ENCODE measurements around the gene NCOA1.

The NCOA1 gene

GRCh38 chr2:24730481-24730880 is 239.4 kb downstream of the NCOA1 start:
- DNase-seq (ENCODE audit: low read depth in 1 of 2, low spot score in 1 of 2): no peak

- no peak for DNase-seq (ENCODE audit: low read depth in 1 of 2, low spot score in 1 of 2)
These were observed 240.0 kb downstream of the NCOA1 start for GRCh38 chr2:24731040-24731439.

DNA sequence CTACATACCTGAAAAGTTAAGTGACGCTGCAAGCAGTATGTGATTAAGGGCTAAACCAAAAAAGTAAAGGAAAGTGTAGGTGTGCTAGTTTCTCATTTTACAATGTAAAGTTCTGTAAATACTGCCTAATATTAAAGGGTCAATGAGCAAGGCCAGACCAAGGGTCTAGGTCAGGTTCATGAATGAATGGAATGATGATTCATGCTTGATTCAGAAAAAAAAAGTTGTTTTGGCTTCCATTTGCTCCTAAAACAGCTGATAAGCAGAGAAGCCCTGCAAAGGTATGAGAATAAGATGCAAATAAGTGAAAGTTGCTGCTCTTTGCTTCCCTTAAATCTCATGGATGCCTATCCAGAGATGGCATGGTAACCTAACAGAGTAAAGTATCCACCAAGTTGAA is 240.9 kb downstream of the NCOA1 start:
- no peak for DNase-seq (ENCODE audit: low read depth in 1 of 2, low spot score in 1 of 2)

DNA sequence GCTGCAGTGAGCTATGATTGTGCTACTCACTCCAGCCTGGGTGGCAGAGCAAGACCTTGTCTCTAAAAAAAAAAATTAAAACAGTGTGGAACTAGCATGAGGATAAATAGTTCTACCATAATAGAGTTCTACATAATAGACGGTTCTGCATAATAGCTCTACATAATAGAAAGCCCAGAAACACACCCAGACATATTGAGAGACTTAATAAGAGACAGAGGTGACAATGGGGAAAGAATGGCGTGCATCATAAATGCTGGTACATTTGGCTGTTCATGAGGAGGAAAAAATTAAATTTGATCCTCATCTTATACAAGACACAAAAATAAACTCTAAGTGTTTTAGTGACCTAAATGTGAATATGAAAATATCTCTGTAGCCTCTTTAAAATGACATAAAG is 243.7 kb downstream of the NCOA1 start:
- no peak for DNase-seq (ENCODE audit: low read depth in 1 of 2, low spot score in 1 of 2)

- DNase-seq (ENCODE audit: low read depth in 1 of 2, low spot score in 1 of 2): no peak
These were observed 248.4 kb downstream of the NCOA1 start for GRCh38 chr2:24739354-24740025.

- DNase-seq (ENCODE audit: low read depth in 1 of 2, low spot score in 1 of 2): no peak
These were observed 249.1 kb downstream of the NCOA1 start for GRCh38 chr2:24740142-24740541.

GRCh38 chr2:24742730-24743129 is 251.7 kb downstream of the NCOA1 start:
- no peak for DNase-seq (ENCODE audit: low read depth in 1 of 2, low spot score in 1 of 2)

DNA sequence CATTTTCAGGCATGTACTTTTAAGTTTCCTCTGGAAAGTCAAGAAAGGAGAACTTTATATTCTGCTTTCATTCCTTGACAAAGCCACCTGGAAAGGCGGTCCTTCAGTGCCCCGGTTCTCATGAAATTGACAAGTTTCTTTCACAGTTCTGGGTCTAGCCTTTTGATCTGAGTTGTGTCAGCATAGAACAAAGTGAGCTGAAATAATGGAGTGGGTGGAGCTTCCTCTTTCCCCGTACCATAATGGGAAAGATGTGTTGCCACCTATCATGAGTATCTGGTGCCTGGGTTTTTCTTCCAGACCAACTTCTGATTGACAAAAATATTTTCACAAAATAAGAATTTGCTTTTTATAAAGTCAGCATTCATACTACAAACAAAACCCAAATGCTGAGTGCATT is 252.9 kb downstream of the NCOA1 start:
- no peak for DNase-seq (ENCODE audit: low read depth in 1 of 2, low spot score in 1 of 2)

DNA sequence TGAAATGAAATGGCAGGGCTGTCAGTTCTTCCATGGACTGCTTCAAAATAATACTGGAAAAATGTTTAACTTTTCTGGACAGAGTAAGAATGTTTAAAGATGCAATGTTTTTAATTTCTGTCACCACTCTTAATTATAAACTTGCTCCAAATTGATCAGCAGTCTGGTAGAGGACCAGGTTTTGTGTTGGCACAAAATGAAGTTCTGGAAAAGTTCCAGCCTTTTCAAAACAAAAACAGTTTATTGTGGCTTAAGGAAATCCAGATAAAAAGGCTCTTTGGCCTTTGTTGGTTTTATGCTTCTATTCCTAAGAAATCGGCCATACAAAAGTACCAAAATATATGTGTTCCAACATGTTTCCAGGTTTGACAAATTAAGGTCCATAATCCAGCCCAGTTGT is 253.3 kb downstream of the NCOA1 start:
- no peak for DNase-seq (ENCODE audit: low read depth in 1 of 2, low spot score in 1 of 2)

DNA sequence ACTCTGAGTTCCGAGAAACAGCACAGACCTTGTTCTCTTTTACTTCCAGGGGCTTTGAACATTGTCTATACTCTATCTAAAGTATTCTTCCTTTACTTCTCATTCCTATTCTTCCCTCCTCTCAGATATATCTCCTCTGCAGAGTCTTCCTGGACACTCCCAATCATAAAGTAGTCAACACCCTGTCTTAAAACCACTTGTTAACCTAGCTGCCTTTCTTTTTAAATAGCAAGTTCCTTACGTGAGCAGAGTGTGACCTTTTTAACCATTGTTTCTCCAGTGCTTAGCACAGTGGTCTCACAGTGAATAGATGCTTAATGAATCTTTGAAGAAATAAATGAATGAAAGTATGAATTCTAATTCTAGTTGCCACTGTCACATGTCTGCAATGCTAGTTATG is 254.8 kb downstream of the NCOA1 start:
- DNase-seq (ENCODE audit: low read depth in 1 of 2, low spot score in 1 of 2): no peak

GRCh38 chr2:24747299-24747698 is 256.2 kb downstream of the NCOA1 start:
- DNase-seq (ENCODE audit: low read depth in 1 of 2, low spot score in 1 of 2): no peak

DNA sequence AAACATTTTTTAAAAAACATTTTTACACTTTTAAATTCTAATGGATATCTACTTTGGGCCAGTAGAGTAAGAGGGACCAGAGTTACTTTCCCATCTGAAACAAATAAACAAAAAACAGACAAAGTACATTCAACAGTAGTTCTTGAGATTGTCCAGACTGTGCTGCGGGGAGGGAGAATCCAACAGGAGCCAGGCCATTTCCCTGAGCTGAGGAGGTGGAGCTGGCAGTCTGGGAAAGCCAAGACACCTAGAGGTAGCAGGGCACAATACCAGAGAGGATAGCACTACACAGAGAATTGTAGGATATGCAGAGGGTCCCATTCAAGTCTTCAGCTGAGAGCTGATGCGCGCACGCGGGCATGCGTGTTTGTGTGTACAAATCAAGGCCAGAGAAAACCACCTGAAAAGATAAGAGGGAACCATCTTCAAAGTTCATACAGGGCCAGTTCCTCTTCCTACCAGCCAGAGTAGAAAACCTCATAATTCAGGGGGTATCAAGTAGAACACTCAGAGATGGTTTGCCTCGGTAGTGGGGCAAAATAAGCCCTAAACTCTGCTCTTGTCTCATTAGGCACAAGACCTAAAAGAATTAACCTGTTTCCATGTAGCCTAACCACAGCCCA is 258.1 kb downstream of the NCOA1 start:
- no peak for DNase-seq (ENCODE audit: low read depth in 1 of 2, low spot score in 1 of 2)

- no peak for DNase-seq (ENCODE audit: low read depth in 1 of 2, low spot score in 1 of 2)
These were observed 264.1 kb downstream of the NCOA1 start for GRCh38 chr2:24754985-24755705.

- no peak for DNase-seq (ENCODE audit: low read depth in 1 of 2, low spot score in 1 of 2)
These were observed 265.7 kb downstream of the NCOA1 start for GRCh38 chr2:24756789-24757188.

- DNase-seq (ENCODE audit: low read depth in 1 of 2, low spot score in 1 of 2): no peak
These were observed 270.8 kb downstream of the NCOA1 start for GRCh38 chr2:24761866-24762265.

GRCh38 chr2:24762518-24762917 is 271.5 kb downstream of the NCOA1 start:
- DNase-seq (ENCODE audit: low read depth in 1 of 2, low spot score in 1 of 2): no peak

GRCh38 chr2:24763843-24764242 is 272.8 kb downstream of the NCOA1 start:
- DNase-seq (ENCODE audit: low read depth in 1 of 2, low spot score in 1 of 2): no peak

DNA sequence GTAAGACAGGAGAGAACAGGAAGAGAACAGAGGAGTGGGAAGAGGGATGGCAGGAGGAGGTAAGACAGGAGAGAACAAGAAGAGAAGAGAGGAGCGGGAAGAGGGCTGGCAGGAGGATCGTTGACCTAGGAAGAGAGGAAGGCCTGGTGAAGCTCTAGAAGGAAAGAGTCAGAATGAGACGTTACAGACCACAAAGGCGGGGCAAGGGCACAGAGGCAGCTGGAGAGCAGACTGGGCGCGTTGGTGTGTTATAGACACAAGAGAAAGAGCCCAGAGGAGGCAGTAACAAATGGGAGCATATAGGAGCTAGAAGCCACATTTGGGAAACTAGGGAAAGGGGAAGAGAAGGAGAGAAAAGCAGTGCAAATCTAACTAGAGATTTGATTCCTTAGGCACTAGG is 275.6 kb downstream of the NCOA1 start:
- no peak for DNase-seq (ENCODE audit: low read depth in 1 of 2, low spot score in 1 of 2)

DNA sequence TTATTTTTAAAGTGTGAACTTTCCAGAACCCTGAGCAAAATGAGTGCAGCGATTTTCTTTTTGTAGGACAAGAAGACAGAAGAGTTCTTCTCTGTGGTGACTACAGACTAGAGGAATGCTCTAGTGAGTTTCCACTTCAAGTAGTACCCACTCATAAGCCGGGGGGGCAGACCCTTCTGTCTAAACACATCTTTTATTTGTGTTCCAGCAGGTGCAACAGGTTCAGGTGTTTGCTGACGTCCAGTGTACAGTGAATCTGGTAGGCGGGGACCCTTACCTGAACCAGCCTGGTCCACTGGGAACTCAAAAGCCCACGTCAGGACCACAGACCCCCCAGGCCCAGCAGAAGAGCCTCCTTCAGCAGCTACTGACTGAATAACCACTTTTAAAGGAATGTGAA is 277.0 kb downstream of the NCOA1 start:
- DNase-seq (ENCODE audit: low read depth in 1 of 2, low spot score in 1 of 2): no peak

DNA sequence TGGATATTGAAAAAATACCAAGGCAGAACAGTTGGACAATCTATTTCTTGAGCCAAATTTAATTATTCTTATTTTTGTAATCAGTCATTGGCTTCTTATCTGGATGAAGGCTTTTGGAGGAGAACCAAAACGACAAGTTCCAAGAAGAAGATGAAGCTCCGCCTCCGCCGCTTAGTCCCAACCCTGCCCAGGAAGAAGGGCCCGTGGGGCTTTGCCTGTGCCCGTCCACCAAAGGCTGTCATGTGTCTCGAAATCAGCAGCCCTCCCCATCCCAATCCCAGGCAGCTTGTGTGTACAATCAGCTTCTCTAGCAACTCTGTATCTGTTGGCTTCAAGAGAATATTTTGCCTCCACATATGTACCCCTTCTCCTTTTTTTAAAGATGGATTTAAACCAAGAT is 277.5 kb downstream of the NCOA1 start:
- no peak for DNase-seq (ENCODE audit: low read depth in 1 of 2, low spot score in 1 of 2)

DNA sequence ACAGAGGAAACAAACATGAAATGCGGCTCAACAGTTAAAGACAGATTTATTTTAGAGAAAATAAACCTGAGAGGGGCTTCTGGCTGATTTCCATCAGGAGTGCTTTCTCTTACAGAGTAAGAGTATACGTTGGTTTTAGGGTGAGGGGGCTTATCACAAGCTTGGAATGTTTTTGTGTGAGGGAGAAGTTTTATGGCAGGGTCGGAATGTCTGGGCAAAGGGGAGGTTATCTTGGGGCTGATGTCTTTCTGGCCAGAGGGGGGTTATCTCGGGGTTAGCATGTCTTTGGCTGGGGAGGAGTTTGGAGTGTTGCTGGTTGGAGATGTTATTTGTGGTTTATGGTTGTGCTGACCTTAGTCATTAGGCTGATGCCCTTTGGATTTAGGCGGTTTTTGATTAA is 280.0 kb downstream of the NCOA1 start:
- no peak for DNase-seq (ENCODE audit: low read depth in 1 of 2, low spot score in 1 of 2)

DNA sequence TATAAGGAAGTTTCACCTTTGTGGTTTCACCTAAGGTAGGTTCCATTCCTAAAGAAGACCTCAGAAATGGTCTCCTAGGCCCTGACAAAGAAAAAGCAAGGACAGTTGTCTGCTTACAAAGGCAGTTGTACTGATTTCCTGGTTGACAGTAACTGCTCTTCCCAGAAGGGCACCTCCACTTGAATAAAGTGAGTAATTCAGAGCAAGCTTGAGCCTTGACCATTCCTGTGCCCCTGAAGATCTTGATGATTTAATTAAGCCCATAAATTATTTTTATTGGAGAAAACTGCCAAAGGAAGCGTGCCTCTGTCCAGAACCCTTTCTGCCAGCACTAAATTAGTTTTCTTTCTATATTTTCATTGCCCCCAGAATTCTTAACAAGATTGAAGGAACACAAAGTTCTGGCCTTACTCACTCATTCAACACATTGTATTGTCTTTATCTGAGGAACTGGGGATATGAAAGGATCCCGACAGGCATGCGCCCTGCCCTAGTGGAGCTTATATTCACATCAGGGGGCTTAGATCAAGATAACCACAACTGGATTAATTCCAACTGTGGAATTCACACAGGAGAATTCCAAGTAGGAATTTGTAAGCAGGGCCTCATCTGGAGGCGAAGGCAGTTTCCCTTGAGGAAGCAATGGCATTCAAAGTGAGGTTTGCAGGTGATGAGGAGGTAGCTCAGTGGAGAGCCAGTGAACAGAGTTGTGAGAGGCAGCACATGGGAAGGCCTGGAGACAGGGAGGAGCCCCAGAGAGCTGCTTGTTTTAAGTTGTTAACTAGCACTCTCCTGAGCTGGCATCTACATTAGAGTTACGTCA is 280.9 kb downstream of the NCOA1 start:
- no peak for DNase-seq (ENCODE audit: low read depth in 1 of 2, low spot score in 1 of 2)

All from activated CD4-positive, alpha-beta T cell treated with anti-CD3 and anti-CD28 coated beads, Interleukin-2, amount 50 U/mL, for 24 hours (primary cell).